B cell (primary cell): ENCODE measurements around the gene HSBP1L1.

Experiments used
- EZH2 ChIP-seq: IDR thresholded peaks from 2 replicates; pipeline ENCODE4 v1.6.1; 2012; ENCODE audit warnings: borderline replicate concordance, low read depth, mild to moderate bottlenecking, moderate library complexity, low read length; ENCODE audit not compliant: insufficient read depth, poor library complexity, severe bottlenecking
- TF ChIP-seq, protein P1 (sequence below): fragments of 200-600 bp; IDR thresholded peaks from one replicate; pipeline ENCODE4 v1.8.0; 2022; ENCODE audit warnings: antibody characterized with exemption, mild to moderate bottlenecking

- TF ChIP-seq, protein P1, sequence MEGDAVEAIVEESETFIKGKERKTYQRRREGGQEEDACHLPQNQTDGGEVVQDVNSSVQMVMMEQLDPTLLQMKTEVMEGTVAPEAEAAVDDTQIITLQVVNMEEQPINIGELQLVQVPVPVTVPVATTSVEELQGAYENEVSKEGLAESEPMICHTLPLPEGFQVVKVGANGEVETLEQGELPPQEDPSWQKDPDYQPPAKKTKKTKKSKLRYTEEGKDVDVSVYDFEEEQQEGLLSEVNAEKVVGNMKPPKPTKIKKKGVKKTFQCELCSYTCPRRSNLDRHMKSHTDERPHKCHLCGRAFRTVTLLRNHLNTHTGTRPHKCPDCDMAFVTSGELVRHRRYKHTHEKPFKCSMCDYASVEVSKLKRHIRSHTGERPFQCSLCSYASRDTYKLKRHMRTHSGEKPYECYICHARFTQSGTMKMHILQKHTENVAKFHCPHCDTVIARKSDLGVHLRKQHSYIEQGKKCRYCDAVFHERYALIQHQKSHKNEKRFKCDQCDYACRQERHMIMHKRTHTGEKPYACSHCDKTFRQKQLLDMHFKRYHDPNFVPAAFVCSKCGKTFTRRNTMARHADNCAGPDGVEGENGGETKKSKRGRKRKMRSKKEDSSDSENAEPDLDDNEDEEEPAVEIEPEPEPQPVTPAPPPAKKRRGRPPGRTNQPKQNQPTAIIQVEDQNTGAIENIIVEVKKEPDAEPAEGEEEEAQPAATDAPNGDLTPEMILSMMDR = no peak
- no peak for TF ChIP-seq EZH2
Measured at GRCh38 chr18:79917169-79917852, 47.1 kb upstream of the HSBP1L1 start.
